Panc1 (cell line): ENCODE data around the gene CDH3.

Source experiments
- POLR2AphosphoS5 ChIP-seq: IDR thresholded peaks from 2 replicates; pipeline ENCODE4 v1.6.1; 2012; ENCODE audit warnings: mild to moderate bottlenecking, low read depth, low read length, moderate library complexity
- TCF7L2 ChIP-seq: IDR thresholded peaks from 2 replicates; pipeline ENCODE4 v1.6.1; 2011; ENCODE audit warnings: mild to moderate bottlenecking, low read depth, low read length, inconsistent platforms
- TF ChIP-seq, protein P1 (sequence below): fragments of 450-650 bp; IDR thresholded peaks from 2 replicates; pipeline ENCODE4 v1.5.1; 2017; ENCODE audit warnings: mild to moderate bottlenecking

DNA sequence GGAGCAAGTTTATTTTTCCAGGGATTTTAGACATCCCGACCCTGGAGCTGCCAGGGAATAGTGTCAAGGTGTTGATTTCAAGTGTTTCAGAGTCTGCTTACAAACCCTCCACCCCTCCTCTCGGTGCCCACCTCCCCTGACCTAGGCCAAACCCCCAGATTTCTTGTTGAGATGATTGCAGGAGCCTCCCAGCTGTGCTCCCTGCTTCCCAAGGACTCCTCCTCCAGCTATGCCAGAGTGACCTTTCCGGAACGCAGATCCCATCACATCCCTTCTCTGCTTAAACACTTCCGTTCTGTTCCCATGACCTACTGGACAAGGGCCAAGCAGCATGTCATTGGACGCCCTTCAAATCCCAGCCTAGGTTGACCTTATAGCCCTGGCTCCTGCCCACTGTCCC, 68.3 kb downstream of the CDH3 start:
- TF ChIP-seq, protein P1, sequence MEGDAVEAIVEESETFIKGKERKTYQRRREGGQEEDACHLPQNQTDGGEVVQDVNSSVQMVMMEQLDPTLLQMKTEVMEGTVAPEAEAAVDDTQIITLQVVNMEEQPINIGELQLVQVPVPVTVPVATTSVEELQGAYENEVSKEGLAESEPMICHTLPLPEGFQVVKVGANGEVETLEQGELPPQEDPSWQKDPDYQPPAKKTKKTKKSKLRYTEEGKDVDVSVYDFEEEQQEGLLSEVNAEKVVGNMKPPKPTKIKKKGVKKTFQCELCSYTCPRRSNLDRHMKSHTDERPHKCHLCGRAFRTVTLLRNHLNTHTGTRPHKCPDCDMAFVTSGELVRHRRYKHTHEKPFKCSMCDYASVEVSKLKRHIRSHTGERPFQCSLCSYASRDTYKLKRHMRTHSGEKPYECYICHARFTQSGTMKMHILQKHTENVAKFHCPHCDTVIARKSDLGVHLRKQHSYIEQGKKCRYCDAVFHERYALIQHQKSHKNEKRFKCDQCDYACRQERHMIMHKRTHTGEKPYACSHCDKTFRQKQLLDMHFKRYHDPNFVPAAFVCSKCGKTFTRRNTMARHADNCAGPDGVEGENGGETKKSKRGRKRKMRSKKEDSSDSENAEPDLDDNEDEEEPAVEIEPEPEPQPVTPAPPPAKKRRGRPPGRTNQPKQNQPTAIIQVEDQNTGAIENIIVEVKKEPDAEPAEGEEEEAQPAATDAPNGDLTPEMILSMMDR, result no peak
- TF ChIP-seq POLR2AphosphoS5 (no peak), TCF7L2 (no peak)
